Fibroblast of lung (primary cell): ENCODE results near the gene CFAP126. TPM values are rescaled to one million over a fixed set of nuclear protein-coding genes. Genes with fewer than 3 reads are reported as not detected.
"Not testable (repeated sequence)": the region's sequence is repeated elsewhere in the genome, so short reads cannot be mapped to it uniquely, and the experiment has no call there.

Source experiments
- DNase-seq, 2 donors: peaks; one replicate each; pipeline versions ENCODE4 v3.0.0 to v3.0.0-alpha.2; 2010; ENCODE audit warnings: low read depth in 2 of 2
- H2AFZ ChIP-seq: 2 replicates; pipeline ENCODE4 v1.5.1; 2012; ENCODE audit warnings: low read length, control low read depth, inconsistent platforms
- H3K27ac ChIP-seq: 2 replicates; pipeline ENCODE4 v1.5.1; 2011; ENCODE audit warnings: low read length, control low read depth; ENCODE audit not compliant: insufficient read depth
- H3K27me3 ChIP-seq: 2 replicates; pipeline ENCODE4 v1.5.1; 2011; ENCODE audit warnings: mild to moderate bottlenecking, low read length; ENCODE audit not compliant: control insufficient read depth, insufficient read depth
- H3K36me3 ChIP-seq: 2 replicates; pipeline ENCODE4 v1.5.1; 2011; ENCODE audit warnings: low read length; ENCODE audit not compliant: control insufficient read depth, insufficient read depth
- H3K4me1 ChIP-seq: 2 replicates; pipeline ENCODE4 v1.5.1; 2011; ENCODE audit warnings: low read length; ENCODE audit not compliant: control insufficient read depth, insufficient read depth; ENCODE audit errors: extremely low read depth
- H3K4me2 ChIP-seq: 2 replicates; pipeline ENCODE4 v1.5.1; 2011; ENCODE audit warnings: low read length, control low read depth; ENCODE audit not compliant: insufficient read depth; ENCODE audit errors: extremely low read depth
- H3K4me3 ChIP-seq, 4 experiments: fragments of 200-600 bp in 1 of 4; sonication (generic) in 1 of 4; replicated peaks in 1 of 4; 2 replicates each; pipeline ENCODE4 v1.5.1; 2011 to 2016; ENCODE audit warnings: low read length in 4 of 4, low read depth in 3 of 4, mild to moderate bottlenecking in 3 of 4, control low read depth in 2 of 4, inconsistent platforms in 1 of 4, mixed read lengths in 1 of 4; ENCODE audit not compliant: insufficient read depth in 1 of 4; ENCODE audit errors: control extremely low read depth in 1 of 4
- H3K79me2 ChIP-seq: 2 replicates; pipeline ENCODE4 v1.5.1; 2012; ENCODE audit warnings: mild to moderate bottlenecking, low read length, inconsistent platforms; ENCODE audit not compliant: control insufficient read depth, insufficient read depth
- H3K9ac ChIP-seq: 2 replicates; pipeline ENCODE4 v1.5.1; 2011; ENCODE audit warnings: mild to moderate bottlenecking, low read length, control low read depth; ENCODE audit not compliant: insufficient read depth
- H3K9me3 ChIP-seq: 2 replicates; pipeline ENCODE4 v1.5.1; 2012; ENCODE audit warnings: low read depth, low read length; ENCODE audit not compliant: control insufficient read depth, insufficient read depth
- H4K20me1 ChIP-seq: 2 replicates; pipeline ENCODE4 v1.5.1; 2011; ENCODE audit warnings: low read length; ENCODE audit not compliant: control insufficient read depth, insufficient read depth; ENCODE audit errors: extremely low read depth
- EZH2 ChIP-seq: IDR thresholded peaks from 2 replicates; pipeline ENCODE4 v1.5.1; 2012; ENCODE audit warnings: low read length, control low read depth, mild to moderate bottlenecking; ENCODE audit errors: missing control alignments
- polyA plus RNA-seq, 2 donors: library from polyadenylated mRNA; depleted of rRNA in 1 of 2; stranded (reverse) in 1 of 2; unstranded in 1 of 2; fragments of >200 nt; gene quantifications; 2 replicates each; pipeline ENCODE4 v1.2.1, GENCODE V29; 2011 to 2012; ENCODE audit warnings: missing spikeins in 1 of 2
- total RNA-seq: library from RNA; depleted of rRNA; stranded (reverse); fragments of >200 nt; gene quantifications from 2 replicates; pipeline ENCODE4 v1.2.1, GENCODE V29; 2014
- TF ChIP-seq, protein P1 (sequence below), 2 donors: IDR thresholded peaks in 1 of 2; conservative IDR thresholded peaks in 1 of 2; 1 replicate in 1 of 2; 2 replicates in 1 of 2; pipeline ENCODE4 v1.5.1; 2011 to 2012; ENCODE audit warnings: low read length in 2 of 2, control low read depth in 1 of 2, inconsistent platforms in 1 of 2, low read depth in 1 of 2, mild to moderate bottlenecking in 1 of 2

CFAP126 gene
- total and polyA plus RNA-seq, 2 donors (not counting 1 experiment from before 2014, with no cell fraction given) = not detected

DNA sequence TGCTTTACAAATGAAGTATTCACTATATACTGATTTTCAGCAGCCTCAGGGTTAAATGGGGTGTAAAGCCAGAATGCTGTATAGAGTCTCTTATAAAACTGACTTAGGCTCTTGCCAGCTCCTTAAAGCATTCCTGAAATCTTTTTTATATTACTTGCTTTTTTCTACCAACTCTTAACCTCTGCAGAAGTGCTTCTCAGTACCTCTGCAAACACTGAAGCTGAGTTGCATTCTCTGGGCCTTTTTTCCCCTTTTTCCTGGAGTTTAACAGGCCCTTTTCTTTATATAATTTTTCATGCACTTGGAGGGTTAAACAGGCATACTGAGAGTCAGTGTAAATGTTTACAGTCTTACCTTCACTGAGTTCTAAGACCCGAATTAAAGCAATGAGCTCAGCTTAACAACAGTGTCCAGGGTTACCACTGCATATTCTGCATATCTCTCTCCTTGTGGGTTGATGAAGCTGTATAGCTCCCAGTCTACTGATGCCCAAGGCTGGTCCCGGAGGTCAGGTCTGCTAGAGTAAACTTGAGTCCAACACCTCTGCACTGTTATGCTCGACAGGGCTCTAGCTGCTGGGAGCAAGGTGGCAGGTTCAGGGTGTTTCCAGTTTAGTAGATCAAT, 40.9 kb upstream of the CFAP126 start:
- Histone ChIP-seq H3K36me3 (no peaks in the 10 kb centered on the region), H3K9me3 (no peaks in the 10 kb centered on the region), H3K27me3 (no peaks in the 10 kb centered on the region), H3K9ac (no peak overlapping the region), H3K27ac (no peak overlapping the region), H3K4me3 (no peak overlapping the region), H3K79me2 (no peaks in the 10 kb centered on the region), H2AFZ (no peak overlapping the region), H4K20me1 (no peaks in the 10 kb centered on the region), H3K4me2 (no peak overlapping the region), H3K4me1 (no peaks in the 10 kb centered on the region)
- no peak for DNase-seq
- TF ChIP-seq, protein P1, sequence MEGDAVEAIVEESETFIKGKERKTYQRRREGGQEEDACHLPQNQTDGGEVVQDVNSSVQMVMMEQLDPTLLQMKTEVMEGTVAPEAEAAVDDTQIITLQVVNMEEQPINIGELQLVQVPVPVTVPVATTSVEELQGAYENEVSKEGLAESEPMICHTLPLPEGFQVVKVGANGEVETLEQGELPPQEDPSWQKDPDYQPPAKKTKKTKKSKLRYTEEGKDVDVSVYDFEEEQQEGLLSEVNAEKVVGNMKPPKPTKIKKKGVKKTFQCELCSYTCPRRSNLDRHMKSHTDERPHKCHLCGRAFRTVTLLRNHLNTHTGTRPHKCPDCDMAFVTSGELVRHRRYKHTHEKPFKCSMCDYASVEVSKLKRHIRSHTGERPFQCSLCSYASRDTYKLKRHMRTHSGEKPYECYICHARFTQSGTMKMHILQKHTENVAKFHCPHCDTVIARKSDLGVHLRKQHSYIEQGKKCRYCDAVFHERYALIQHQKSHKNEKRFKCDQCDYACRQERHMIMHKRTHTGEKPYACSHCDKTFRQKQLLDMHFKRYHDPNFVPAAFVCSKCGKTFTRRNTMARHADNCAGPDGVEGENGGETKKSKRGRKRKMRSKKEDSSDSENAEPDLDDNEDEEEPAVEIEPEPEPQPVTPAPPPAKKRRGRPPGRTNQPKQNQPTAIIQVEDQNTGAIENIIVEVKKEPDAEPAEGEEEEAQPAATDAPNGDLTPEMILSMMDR (conservative IDR thresholded peaks at IDR 0.05 in 1 of 2, IDR thresholded peaks at IDR 0.05 in 1 of 2; ENCODE audit: low read depth in 1 of 2, low read length in 2 of 2) = no peak
- no peak for TF ChIP-seq EZH2

DNA sequence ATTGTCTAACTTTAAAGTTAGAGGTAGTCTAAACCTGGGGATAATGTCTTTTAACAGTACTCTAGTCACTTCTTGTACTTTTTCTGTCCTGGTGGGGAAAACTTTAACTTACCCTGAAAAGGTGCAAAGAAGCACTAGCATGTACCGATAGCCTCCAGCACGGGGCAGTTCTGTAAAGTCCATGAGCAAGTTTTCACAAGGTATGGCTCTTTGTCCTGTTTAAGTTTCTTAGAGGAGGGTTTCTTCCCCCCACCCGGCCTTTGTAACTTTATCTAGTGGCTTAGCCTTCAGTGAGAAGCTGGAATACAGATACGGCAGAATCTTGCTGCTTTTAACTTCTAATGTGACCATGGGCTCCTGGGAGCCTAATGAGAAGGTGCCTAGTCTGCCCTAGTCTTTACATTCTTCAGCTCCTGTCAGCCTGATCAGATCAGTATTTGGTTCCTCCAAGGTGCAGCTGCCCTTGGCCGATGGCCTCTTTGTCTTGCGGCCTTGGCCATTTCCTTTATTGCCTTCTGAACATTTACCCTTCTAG, 39.8 kb upstream of the CFAP126 start:
- no peak for TF ChIP-seq EZH2
- TF ChIP-seq, protein P1 (conservative IDR thresholded peaks at IDR 0.05 in 1 of 2, IDR thresholded peaks at IDR 0.05 in 1 of 2; ENCODE audit: low read depth in 1 of 2, low read length in 2 of 2) = no peak
- H3K27ac ChIP-seq = no peak overlapping the region
- no peak overlapping the region for H2AFZ ChIP-seq
- no peak overlapping the region for H3K4me2 ChIP-seq
- H3K79me2 ChIP-seq = no peaks in the 10 kb centered on the region
- H3K9ac ChIP-seq = no peak overlapping the region
- no peak overlapping the region for H3K4me3 ChIP-seq
- H4K20me1 ChIP-seq = no peaks in the 10 kb centered on the region
- H3K9me3 ChIP-seq = no peaks in the 10 kb centered on the region
- no peak for DNase-seq
- H3K27me3 ChIP-seq = no peaks in the 10 kb centered on the region
- H3K4me1 ChIP-seq = no peaks in the 10 kb centered on the region
- no peaks in the 10 kb centered on the region for H3K36me3 ChIP-seq

DNA sequence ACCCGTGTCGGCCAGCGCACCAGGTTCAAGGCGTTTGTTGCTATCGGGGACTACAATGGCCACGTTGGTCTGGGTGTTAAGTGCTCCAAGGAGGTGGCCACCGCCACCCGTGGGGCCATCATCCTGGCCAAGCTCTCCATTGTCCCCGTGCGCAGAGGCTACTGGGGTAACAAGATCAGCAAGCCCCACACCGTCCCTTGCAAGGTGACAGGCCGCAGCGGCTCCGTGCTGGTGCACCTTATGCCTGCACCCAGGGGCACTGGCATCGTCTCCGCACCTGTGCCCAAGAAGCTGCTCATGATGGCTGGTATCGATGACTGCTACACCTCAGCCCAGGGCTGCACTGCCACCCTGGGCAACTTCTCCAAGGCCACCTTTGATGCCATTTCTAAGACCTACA, 38.9 kb upstream of the CFAP126 start:
- H3K9me3 ChIP-seq, H3K79me2 ChIP-seq, H3K9ac ChIP-seq, H3K4me1 ChIP-seq, H3K4me3 ChIP-seq, DNase-seq, H2AFZ ChIP-seq, H3K27ac ChIP-seq, H3K36me3 ChIP-seq, H4K20me1 ChIP-seq, H3K27me3 ChIP-seq, H3K4me2 ChIP-seq: not testable (repeated sequence)
